Measurements from ENCODE around the gene ALDH16A1. TPM values are rescaled to one million over a fixed set of nuclear protein-coding genes. Genes with fewer than 3 reads are reported as not detected.

The ALDH16A1 gene
- total and polyA plus RNA-seq, 2 donors (not counting 3 experiments of a cell fraction or from before 2014, with no cell fraction given), result 27.6 to 33.2 TPM

GRCh38 chr19:49486710-49487276, 33.8 kb downstream of the ALDH16A1 start:
- TF ChIP-seq CTCF (IDR thresholded peaks at IDR 0.05; ENCODE audit: extremely low read depth in 1 of 2, insufficient read depth in 1 of 2, low read depth in 1 of 2, low read length in 2 of 2) (peak in 1 of 2 donors; percentile 17), MAX (IDR thresholded peaks at IDR 0.05; ENCODE audit: insufficient read depth, insufficient read length) (no peak)
- Histone ChIP-seq H3K27me3 (ENCODE audit: control insufficient read depth in 2 of 2, insufficient read depth in 2 of 2, low read length in 2 of 2) (no peaks in the 10 kb centered on the region), H3K9me1 (replicated peaks; ENCODE audit: control insufficient read depth, extremely low read depth, insufficient read depth, low read length) (no peaks in the 10 kb centered on the region), H3K79me2 (ENCODE audit: control insufficient read depth, insufficient read depth, low read length) (peaks cover 40% of the 10 kb centered on the region), H3K27ac (ENCODE audit: insufficient read depth, low read depth, low read length) (no peak overlapping the region), H2AFZ (ENCODE audit: low read depth, low read length) (peak overlapping the region; percentile 90), H3K9ac (replicated peaks; ENCODE audit: extremely low read depth, insufficient read depth, low read length) (no peak overlapping the region), H3K36me3 (ENCODE audit: control insufficient read depth in 2 of 2, extremely low read depth in 1 of 2, insufficient read depth in 2 of 2, low read length in 2 of 2) (peaks cover 21 to 24% of the 10 kb centered on the region in 2 experiments), H3K4me2 (ENCODE audit: insufficient read depth, low read length) (no peak overlapping the region), H4K20me1 (replicated peaks; ENCODE audit: control insufficient read depth, extremely low read depth, insufficient read depth, low read length) (peaks cover 5% of the 10 kb centered on the region), H3K9me3 (replicated peaks; ENCODE audit: control insufficient read depth, insufficient read depth, low read length) (no peaks in the 10 kb centered on the region), H3K4me1 (ENCODE audit: control insufficient read depth, extremely low read depth, insufficient read depth, low read length) (peaks cover 12% of the 10 kb centered on the region), H3K4me3 (replicated peaks in 1 of 3; ENCODE audit: insufficient read depth in 1 of 3, low read depth in 1 of 3, low read length in 3 of 3) (no peak overlapping the region)
- no peak for DNase-seq (ENCODE audit: low read depth, low spot score)
- POLR2A ChIA-PET, result interaction anchor here (1.1 kb wide), 3 partner anchors 8 to 154 kb away, joined by 3 to 5 read pairs (median 5); partner anchors contain the start of genes RPS11 and RRAS
- FAIRE-seq, result no peak
- dilution Hi-C loops (cut with MboI; ENCODE audit: extremely low pct_ligation_motif_present, low sequenced_read_pairs) (no loop called here), intact Hi-C loops (cut with micrococcal nuclease) (loop anchor here (1.0 to 2.0 kb wide), 4 partner anchors 8 to 154 kb away; partner anchors contain the start of genes PIH1D1, RPS11 and RRAS)
- CTCF ChIA-PET, result no interaction called here
- TSS peak; percentile 43 for BruUV-seq (replicated peaks)
